GM19395 (cell line): Measurements from ENCODE around the gene LAMA4.
"Not testable (repeated sequence)": the region's sequence is repeated elsewhere in the genome, so short reads cannot be mapped to it uniquely, and the experiment has no call there.

Experiments used
- ATAC-seq: cut with Tn5 transposase; IDR thresholded peaks from one replicate; pipeline ENCODE4 v1.9.1; 2021; ENCODE audit warnings: mild to moderate bottlenecking, moderate library complexity; ENCODE audit not compliant: unreplicated experiment

The LAMA4 gene

GRCh38 chr6:112106562-112106961, 147.8 kb downstream of the LAMA4 start:
- ATAC-seq, result no peak

- not testable (repeated sequence) for ATAC-seq
Observed at GRCh38 chr6:112106026-112106425, 148.3 kb downstream of the LAMA4 start.

- no peak for ATAC-seq
Observed at GRCh38 chr6:112100561-112100960, 153.8 kb downstream of the LAMA4 start.

- no peak for ATAC-seq
Observed at GRCh38 chr6:112096901-112097300, 157.5 kb downstream of the LAMA4 start.

GRCh38 chr6:112087916-112088315, 166.5 kb downstream of the LAMA4 start:
- no peak for ATAC-seq

- ATAC-seq, result peak; percentile 98
Observed at GRCh38 chr6:112087136-112087911, 167.0 kb downstream of the LAMA4 start, which contains the start of the genes FAM229B and TUBE1. FAM229B (plus strand) TSS chr6:112087591; CDS start chr6:112099284, 11,693 bp downstream. TUBE1 (minus strand) TSS chr6:112087482; CDS start chr6:112087434, 48 bp downstream.

GRCh38 chr6:112086744-112087135, 167.6 kb downstream of the LAMA4 start:
- ATAC-seq, result peak; percentile 41

- ATAC-seq, result no peak
Observed at GRCh38 chr6:112085286-112086065, 168.9 kb downstream of the LAMA4 start.

- no peak for ATAC-seq
Observed at GRCh38 chr6:112081569-112081968, 172.8 kb downstream of the LAMA4 start.

- no peak for ATAC-seq
Observed at GRCh38 chr6:112066606-112067005, 187.8 kb downstream of the LAMA4 start.

- ATAC-seq, result no peak
Observed at GRCh38 chr6:112065426-112065986, 188.9 kb downstream of the LAMA4 start.

GRCh38 chr6:112062966-112063365, 191.4 kb downstream of the LAMA4 start:
- no peak for ATAC-seq

GRCh38 chr6:112061605-112062004, 192.8 kb downstream of the LAMA4 start:
- no peak for ATAC-seq
